Skin epidermis (tissue), 12 donors: ENCODE measurements around the gene RBFOX2.
"Not testable (repeated sequence)": the region's sequence is repeated elsewhere in the genome, so short reads cannot be mapped to it uniquely, and the experiment has no call there.

Experiments
- H3K27ac ChIP-seq, 21 experiments: fragments of 200-600 bp; sonication (generic) in 11 of 21; one replicate each; pipeline ENCODE4 v1.5.0; 2020; ENCODE audit warnings: mild to moderate bottlenecking in 3 of 21, inconsistent platforms in 2 of 21, moderate library complexity in 2 of 21
- H3K4me3 ChIP-seq, 7 experiments: fragments of 200-600 bp; sonication (generic) in 2 of 7; one replicate each; pipeline ENCODE4 v1.5.0; 2020; ENCODE audit warnings: inconsistent platforms in 2 of 7, mild to moderate bottlenecking in 2 of 7, moderate library complexity in 1 of 7

The RBFOX2 gene

DNA sequence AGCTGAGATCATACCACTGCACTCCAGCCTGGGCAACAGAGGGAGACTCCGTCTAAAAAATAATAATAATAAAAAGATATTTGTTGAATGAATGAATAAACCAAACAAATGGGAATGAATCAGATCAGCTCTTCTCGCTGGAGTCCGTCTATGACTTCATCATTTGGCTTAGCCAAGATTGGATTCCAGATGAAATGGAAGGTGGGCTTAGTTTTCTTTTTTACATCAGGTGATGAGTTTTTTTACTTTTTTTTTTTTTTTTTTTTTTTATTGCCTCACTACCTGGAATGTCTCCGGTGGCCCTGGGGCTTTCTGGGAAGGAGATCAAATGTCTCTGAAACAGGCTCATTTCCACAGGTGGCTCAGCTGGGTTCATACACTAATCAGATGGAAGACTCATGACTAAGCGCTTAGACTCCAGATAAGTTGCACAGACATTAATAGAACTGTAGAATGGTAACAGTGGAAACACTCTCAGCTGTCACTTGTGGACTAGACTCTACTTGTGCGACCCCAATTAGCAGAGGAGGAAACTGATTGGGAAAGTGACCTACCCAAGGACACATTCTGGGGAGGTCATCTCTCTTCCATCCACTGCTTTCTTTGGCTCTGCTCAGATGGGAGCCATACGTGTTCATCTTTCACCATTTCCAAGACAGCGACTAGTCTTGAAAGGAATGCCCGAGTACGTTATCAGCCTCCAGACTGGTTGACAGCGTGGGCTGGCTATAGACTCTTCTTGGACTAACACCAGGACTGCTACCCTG is 20.5 kb upstream of the RBFOX2 start:
- no peak overlapping the region for H3K27ac ChIP-seq
- H3K4me3 ChIP-seq, result no peak overlapping the region

DNA sequence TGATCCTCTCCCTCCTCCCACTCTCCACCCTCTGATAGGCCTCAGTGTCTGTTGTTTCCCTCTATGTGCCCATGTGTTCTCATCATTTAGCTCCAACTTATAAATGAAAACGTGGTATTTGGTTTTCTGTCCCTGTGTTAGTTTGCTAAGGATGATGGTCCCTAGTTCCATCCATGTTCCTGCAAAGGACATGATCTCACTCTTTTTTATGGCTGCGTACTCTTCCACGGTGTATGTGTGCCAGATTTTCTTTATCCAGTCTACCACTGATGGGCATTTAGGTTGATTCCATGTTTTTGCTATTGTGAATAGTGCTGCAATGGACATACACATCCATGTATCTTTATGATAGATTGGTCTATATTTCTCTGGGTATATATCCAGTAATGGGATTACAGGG is 15.9 kb upstream of the RBFOX2 start:
- not testable (repeated sequence) for H3K27ac ChIP-seq, H3K4me3 ChIP-seq

DNA sequence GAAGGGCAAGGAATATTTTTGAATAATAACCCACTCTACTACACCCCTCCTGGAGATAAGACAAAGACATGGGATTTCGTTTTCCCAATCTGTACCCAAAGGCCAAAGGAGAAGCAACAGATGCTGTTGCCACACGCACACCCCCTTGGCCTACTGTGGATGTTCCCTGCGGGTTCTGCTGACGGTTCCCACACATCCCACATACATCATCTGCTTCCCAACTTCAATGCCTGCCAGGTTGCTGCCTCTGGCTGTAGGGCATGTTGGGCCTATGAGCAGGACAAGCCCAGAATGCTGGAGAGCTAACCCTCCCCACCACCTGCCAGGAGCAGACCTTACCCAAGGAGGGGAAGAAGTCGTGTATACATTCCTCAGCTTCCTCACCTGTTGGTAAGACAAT is 13.6 kb upstream of the RBFOX2 start:
- no peak overlapping the region for H3K4me3 ChIP-seq
- no peak overlapping the region for H3K27ac ChIP-seq

DNA sequence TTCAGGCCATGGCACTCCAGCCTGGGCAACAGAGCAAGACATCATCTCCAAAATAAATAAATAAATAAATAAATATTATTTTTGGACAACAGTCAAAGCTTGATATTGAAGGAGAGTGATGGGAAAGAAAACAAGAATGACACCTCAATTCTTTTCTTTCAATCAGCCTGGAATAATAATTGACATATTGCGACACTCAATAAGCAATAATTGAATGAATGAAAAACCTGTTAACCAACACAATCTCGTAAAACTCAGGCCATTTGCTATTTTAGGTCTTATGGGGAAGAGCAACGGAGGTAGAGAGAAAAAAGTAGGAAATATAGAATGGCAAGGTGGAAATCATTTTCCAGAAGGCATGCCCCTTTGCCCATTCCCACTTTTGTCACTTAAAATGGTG is 10.5 kb upstream of the RBFOX2 start:
- no peak overlapping the region for H3K27ac ChIP-seq
- H3K4me3 ChIP-seq, result no peak overlapping the region

DNA sequence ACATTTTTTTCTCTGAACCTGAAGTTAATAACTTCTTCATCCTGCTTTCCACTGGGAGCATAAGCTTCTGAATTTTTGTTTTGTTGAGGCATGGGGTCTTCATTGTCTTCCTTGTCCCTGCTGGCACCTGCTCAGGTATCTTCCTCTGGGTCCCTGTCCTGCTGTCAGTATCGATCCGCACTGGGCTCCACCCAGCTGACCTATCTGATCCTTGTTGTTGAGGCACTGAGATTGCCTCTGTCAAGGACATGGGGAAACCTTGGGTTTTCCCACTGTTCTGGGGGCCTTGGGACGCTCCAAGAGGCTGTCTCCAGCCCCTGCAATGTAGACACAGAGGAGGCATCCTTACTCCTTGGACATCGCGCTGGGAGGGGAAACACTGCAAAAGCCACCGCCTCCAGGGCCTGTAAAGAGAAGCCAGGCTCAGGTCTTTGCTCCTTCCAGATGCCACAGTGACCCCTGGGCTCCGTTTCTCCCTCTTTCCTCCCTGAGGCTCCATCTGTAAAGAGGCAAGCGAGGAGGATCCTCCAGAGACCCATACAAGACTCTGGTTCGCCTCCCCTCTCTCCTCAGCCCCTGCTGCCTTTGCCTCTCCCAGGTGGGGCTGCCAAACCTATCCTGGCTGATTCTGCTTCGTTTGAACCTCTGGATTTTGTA is 8.6 kb upstream of the RBFOX2 start:
- Histone ChIP-seq H3K4me3 (no peak overlapping the region), H3K27ac (no peak overlapping the region)

DNA sequence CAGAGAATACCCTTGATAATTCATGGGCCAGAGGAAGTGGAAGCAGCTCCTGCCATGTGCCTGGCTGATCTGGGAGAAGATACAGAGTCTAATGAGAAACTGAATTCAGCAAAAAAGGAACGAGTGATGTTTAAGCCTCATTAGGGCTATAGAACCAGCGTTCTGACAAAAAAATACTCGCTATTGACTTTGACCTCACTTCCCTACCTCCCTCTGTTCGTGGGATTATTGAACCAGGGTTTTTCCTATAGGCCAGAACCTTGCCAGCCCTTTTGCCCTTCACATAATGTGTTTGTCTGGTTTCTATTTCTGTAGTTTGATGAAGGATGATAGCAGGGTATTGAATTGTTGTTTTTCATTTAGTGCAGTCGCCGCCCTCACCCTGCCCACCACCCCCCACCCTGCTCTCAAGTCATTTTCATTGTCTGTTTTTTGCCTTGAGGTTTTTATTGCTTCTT is 7.6 kb upstream of the RBFOX2 start:
- Histone ChIP-seq H3K4me3 (no peak overlapping the region), H3K27ac (peak overlapping the region in 3 of 21 experiments; percentile 3 to 31 (median 20))

DNA sequence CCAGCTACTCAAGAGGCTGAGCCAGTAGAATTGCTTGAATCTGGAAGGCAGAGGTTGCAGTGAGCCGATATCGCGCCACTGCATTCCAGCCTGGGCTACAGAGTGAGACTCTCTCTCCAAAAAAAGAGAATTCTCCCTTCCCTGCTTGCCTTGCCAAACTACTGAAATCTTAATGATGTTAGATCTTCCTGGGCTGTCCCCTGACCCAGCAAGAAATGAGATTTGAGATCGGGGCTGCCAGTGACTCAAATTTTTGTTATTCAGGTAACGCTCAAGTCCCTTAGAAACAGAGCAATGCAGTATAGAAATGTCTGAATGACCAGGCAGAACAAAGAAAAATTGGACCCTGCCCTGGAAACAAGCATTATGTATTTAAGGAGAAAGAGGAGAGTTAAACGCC is 4.0 kb upstream of the RBFOX2 start:
- H3K4me3 ChIP-seq, result no peak overlapping the region
- H3K27ac ChIP-seq, result no peak overlapping the region

DNA sequence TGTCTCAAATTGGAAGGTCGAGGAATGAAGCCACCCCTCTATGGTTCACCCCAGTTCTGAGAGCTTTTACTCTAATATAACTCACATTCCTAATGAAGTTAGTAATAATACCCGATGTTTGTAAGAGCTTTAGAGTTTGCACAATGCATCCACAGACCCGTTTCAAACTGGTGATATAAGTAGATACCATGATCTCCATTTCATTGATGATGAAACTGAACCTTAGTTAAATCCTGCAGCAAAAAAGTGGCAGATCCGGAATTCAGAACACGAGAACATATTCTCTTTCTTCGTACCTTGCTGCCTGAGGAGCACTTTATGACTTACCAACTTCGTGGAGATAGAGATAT is 757 bp upstream of the RBFOX2 start:
- Histone ChIP-seq H3K4me3 (peak overlapping the region; percentile 71 to 86 (median 74)), H3K27ac (peak overlapping the region in 19 of 21 experiments; percentile 8 to 92 (median 83))

DNA sequence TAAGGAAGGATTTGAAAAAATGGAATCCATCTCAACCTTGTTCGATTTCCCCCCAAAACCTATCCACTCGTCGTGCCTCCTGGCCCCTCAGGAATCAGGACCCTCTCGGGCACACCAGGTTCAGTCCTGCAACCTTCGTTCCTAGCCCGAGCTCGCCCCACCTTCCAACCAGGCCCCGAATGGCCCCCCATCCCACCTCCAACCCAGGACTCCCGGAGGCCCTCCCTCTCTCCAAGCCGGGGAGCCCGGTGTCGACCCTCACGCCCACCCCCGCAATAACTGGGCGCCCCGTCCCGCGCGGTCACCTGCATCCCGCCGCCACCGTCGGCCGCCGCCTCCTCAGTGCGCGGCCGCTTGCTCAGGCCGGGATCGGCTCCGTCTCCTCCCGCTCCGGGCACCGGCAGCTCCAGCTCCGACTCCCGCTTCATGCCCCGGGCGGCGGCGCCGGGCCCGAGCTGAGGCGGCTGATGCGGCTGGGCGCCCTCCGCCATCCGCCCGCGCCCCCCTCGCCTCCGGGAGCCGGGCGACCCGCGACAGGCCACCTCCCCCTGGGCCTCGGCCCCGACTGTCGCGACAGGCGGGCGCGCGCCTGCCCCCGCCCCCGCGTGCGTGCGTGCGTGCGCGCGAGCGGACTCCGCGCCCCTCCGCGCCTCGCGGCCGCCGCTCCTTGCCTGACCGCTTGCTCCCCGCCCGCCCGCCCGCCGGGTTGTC is 534 bp downstream of the RBFOX2 start:
- H3K27ac ChIP-seq, result peak overlapping the region; percentile 27 to 92 (median 86)

DNA sequence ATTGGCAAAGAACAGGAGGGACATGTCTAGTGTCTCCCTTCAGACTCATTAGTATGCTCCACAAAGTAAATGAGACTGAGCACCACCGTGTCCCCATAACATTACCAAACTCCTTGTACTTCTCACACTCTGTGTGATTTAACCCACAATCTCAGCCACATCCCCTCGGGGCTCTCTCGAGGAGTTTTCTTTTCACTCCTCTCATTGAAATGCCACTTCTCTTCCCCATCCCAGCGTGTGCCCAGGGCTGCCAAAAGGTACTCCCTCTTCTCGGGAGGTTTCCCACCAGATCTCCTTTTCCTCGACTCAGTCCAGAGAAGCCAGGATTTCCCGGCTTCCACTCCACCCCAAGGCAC is 1.1 kb downstream of the RBFOX2 start:
- Histone ChIP-seq H3K4me3 (peak overlapping the region; percentile 71 to 86 (median 74)), H3K27ac (peak overlapping the region in 20 of 21 experiments; percentile 71 to 92 (median 87))

More for the DNA sequence above, 534 bp downstream of the RBFOX2 start:
- peak overlapping the region; percentile 71 to 86 (median 74) for H3K4me3 ChIP-seq

DNA sequence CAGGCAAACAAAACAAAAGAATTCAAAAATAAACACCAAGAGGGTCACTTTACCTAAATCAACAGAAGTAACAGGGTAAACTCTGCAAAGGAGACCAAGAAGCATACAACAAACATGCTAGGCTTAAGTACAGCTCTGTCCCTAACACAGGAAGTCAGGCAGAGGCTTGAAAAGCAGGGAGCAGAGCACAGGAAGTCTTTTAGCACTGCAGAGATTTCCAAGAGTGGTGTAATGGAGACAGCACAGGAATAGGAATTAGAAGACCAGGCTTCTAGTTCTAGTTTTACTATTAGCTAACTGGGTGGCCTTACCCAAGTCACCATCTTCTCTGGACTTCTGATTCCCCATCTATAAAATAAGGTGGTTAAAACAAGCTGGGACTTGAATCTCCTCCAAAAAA is 1.9 kb downstream of the RBFOX2 start:
- Histone ChIP-seq H3K4me3 (peak overlapping the region in 4 of 7 experiments; percentile 5 to 76 (median 73)), H3K27ac (peak overlapping the region in 14 of 21 experiments; percentile 6 to 92 (median 55))

DNA sequence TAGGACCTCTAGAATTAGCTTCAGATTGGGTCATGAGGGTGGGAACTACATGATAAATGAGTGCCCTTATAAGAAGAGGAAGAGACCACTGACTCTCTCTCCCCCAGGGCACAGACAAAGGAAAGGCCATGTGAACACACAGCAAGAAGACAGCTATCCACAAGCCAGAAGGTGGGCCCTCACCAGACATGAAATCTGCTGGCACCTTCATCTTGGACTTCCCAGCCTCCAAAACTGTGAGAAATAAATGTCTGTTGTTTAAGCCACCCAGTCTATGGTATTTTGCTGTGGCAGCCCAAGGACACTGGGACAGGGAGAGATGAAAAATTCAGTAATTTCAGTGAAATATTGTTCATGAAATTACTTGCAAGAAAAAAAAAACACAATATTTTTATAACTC is 5.9 kb downstream of the RBFOX2 start:
- no peak overlapping the region for H3K4me3 ChIP-seq
- H3K27ac ChIP-seq, result peak overlapping the region in 7 of 21 experiments; percentile 3 to 78 (median 61)

DNA sequence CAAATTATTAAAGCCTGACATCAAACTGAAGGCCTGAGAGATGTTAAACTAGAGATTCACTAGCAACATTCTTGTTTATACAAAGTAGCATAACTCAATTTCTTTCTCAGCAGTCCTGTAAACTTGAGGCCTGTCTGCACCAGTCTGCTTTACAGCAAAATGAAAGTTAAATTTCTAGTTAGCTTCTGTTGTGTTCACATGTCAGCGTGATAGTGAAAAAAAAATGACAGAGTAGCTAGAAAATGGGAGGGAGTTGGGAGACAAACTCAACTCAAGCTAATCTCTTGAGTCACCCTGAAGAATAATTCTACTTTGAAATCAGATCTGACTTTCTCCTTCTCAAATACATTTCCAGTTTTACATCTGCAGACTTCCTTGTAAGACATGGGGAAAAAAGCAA is 6.5 kb downstream of the RBFOX2 start:
- H3K4me3 ChIP-seq, result no peak overlapping the region
- peak overlapping the region in 11 of 21 experiments; percentile 4 to 78 (median 24) for H3K27ac ChIP-seq

DNA sequence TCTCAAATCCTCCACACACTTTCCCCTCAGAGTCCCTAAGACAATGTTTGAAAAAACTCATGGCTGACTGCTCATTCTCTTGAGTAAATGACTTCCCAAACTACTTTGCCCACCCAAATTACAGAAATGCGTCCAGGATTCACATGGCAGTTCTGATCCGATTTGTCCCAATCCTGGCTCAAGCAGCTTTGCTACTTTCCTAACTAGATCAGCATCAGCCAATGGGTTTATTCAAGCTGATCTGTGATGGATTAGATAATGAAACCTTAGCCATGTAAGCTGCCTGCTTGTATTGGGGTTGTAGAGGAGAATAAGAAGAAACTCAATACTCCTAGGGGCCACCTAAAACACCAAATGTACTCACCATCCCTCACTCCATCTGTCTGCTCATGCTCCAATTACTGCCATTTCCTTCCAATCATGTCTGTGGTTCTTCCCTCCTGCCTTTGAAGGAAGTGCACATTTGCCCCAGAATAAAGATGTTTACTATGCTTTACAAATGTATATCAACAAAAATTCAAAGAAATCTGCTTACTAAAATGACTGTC is 6.9 kb downstream of the RBFOX2 start:
- no peak overlapping the region for H3K4me3 ChIP-seq

DNA sequence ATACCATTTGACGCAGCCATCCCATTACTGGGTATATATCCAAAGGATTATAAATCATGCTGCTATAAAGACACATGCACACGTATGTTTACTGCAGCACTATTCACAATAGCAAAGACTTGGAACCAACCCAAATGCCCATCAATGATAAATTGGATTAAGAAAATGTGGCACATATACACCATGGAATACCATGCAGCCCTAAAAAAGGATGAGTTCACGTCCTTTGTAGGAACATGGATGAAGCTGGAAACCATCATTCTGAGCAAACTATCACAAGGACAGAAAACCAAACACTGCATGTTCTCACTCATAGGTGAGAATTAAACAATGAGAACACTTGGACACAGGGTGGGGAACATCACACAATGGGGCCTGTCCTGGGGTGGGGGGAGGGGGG is 7.8 kb downstream of the RBFOX2 start:
- not testable (repeated sequence) for H3K4me3 ChIP-seq, H3K27ac ChIP-seq

More for the DNA sequence above, 6.9 kb downstream of the RBFOX2 start:
- peak overlapping the region in 10 of 21 experiments; percentile 4 to 78 (median 20) for H3K27ac ChIP-seq

DNA sequence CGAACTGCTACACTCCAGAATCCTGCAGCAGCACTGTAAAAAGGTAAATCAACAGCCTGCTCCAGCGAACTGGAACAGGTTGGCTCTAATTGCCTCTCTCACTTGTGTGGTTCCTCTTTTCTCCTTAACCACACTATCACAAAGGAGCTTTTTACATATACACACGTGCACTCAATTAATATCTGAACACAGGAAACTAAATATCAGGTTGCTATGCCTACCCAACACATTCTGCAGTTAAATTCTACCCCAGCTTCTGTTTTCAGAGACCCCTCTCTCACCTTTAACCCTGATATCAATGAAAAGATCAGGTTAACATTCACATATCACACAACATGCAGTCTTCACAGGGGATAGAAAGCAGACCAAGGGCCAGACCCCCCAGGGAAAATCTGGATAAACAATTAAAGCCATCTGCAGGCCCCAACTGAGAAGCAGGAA is 11.0 kb downstream of the RBFOX2 start:
- Histone ChIP-seq H3K4me3 (no peak overlapping the region), H3K27ac (peak overlapping the region in 1 of 21 experiments; percentile 8)

DNA sequence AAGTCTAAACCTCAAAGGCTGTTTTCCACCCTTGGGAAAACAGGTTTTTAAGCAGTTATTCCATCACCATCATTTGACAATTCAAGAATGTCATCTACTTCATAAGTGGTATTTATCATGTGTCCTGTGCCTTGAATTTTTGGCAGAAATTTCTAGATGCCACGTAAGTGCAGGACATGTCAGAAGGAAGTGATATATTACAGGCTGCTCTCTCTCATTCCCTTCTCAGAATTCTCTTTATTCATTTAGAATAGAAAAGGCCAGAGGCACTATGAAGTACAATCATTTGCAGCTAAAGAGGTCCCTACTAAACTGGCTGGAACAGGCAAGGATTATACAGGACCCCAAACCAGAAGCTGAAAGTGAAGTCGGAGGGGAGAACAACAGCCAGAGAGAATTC is 11.9 kb downstream of the RBFOX2 start:
- no peak overlapping the region for H3K4me3 ChIP-seq
- H3K27ac ChIP-seq, result peak overlapping the region in 5 of 21 experiments; percentile 10 to 68 (median 19)

DNA sequence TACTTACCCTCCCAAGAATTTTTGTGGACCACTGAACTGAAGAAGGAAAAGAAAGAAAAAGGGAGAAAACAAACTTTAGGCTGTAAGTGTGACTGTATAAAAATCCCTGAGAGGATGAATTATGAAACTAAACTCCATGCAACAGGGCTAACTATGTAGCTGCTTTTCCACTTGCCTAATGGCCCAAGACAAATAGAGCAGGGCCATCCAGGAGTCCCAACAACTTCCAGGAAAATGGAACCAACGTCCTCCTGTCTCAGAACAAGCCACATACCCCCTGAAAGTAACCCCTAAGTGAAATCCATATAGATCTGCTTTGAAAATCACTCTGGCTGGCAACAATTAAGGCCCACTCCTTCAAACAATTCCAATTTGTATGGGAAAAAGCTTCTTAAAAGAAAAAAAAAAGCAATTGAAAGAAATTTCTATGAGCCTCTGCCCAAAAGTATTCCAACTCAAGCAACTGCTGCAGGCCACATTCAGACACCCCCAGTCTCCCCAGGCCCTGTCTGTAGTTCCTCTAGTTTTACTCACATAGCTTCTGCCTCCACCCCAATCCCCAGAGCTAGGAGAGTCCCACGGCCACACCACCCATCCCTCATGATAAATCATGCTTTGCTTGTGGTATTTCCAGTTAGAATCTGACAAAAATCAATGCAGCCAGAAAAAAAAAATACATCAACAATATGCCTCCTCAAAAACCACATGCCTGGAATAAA is 12.7 kb downstream of the RBFOX2 start:
- Histone ChIP-seq H3K4me3 (no peak overlapping the region), H3K27ac (peak overlapping the region in 7 of 21 experiments; percentile 10 to 55 (median 19))

DNA sequence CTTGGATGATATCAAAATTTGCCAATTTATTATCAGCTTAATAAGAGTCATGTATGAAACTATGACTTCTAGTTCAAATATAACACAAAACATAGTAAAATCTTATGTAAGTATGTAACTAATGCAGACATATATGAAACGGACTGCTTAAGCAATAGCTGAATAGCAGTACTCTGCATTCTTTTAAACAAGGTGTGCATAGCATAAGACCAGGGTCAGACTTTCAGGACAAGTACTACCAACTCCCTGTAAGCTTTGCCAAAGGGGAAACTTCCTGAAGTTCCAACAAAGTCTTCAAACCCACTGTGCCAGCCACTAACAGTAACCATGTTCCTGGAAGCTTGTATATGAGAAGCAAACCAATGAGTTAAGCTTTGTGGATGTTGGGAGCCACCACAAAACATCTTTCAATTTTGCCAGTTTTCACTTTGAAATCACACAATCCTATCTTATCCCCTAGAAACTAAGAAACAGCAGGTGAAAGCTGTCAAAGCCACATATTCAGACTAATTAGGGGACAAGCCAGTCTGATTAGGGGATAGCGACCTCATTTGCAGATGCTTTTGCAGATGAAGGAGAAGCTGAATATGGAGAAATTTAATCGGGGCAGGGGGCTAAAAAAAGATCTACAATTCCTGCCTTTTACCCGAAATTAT is 13.3 kb downstream of the RBFOX2 start:
- H3K4me3 ChIP-seq, result no peak overlapping the region
- H3K27ac ChIP-seq, result peak overlapping the region in 5 of 21 experiments; percentile 10 to 55 (median 36)
